ENCODE data around the gene SSB.
"Not testable (repeated sequence)": the region's sequence is repeated elsewhere in the genome, so short reads cannot be mapped to it uniquely, and the experiment has no call there.

SSB gene

DNA sequence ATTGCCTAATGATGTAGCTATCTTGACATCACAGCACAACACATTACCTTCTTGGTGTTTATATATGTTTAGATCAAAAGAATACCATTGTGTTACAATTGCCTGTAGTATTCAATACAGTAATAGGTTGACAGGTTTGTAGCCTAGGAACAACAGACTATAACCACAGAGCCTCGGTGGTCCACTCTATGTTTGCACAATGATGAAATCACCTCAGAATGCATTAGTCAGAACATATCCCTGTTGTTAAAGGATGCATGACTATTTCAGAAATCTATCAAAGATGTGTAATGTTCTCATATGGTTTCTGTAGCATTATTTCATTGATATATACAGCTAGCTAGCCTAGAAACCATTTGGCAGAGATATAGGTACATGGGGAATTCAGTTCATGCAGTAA, 17.2 kb downstream of the SSB start:
- no peak overlapping the region for H3K27ac ChIP-seq
- no peak for TF ChIP-seq ZFX (IDR thresholded peaks at IDR 0.05)
- TF ChIP-seq, protein P1, sequence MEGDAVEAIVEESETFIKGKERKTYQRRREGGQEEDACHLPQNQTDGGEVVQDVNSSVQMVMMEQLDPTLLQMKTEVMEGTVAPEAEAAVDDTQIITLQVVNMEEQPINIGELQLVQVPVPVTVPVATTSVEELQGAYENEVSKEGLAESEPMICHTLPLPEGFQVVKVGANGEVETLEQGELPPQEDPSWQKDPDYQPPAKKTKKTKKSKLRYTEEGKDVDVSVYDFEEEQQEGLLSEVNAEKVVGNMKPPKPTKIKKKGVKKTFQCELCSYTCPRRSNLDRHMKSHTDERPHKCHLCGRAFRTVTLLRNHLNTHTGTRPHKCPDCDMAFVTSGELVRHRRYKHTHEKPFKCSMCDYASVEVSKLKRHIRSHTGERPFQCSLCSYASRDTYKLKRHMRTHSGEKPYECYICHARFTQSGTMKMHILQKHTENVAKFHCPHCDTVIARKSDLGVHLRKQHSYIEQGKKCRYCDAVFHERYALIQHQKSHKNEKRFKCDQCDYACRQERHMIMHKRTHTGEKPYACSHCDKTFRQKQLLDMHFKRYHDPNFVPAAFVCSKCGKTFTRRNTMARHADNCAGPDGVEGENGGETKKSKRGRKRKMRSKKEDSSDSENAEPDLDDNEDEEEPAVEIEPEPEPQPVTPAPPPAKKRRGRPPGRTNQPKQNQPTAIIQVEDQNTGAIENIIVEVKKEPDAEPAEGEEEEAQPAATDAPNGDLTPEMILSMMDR (conservative IDR thresholded peaks at IDR 0.05), result no peak

DNA sequence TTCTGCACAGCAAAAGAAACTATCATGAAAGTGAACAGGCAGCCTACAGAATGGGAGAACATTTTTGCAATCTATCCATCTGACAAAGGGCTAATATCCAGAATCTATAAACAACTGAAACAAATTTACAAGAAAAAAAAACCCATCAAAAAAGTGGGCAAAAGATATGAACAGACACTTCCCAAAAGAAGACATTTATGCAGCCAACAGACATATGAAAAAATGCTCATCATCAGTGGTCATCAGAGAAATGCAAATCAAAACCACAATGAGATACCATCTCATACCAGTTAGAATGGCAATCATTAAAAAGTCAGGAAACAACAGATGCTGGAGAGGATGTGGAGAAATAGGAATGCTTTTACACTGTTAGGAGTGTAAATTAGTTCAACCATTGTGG, 18.3 kb downstream of the SSB start:
- H3K27ac ChIP-seq, result not testable (repeated sequence)

DNA sequence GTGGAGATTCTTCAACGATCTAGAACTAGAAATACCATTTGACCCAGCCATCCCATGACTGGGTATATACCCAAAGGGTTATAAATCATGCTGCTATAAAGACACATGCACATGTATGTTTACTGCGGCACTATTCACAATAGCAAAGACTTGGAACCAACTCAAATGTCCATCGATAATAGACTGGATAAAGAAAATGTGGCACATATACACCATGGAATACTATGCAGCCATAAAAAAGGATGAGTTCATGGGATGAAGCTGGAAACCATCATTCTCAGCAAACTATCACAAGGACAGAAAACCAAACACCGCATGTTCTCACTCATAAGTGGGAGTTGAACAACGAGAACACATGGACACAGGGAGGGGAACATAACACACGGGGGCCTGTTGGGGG, 18.7 kb downstream of the SSB start:
- not testable (repeated sequence) for H3K27ac ChIP-seq

DNA sequence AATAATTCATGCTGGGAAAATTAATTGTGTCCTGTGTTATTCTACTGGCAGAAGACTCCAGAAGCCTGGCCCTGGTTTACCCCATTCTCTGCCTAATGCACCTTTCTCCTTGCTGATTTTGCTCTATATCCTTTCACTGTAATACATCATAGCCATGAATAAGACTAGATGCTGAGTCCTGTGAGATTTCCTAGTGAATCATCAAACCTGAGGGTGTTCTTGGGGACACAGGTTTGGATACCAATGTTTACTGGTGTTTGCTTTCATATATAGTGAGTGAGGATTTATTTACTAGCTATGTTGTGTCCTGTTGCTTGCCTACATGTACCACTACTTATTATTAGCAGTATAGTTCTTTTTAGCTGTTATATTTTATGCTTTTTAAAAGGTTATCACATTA, 19.6 kb downstream of the SSB start:
- TF ChIP-seq, protein P1 (conservative IDR thresholded peaks at IDR 0.05), result no peak
- no peak for TF ChIP-seq ZFX (IDR thresholded peaks at IDR 0.05)
- H3K27ac ChIP-seq, result no peak overlapping the region

DNA sequence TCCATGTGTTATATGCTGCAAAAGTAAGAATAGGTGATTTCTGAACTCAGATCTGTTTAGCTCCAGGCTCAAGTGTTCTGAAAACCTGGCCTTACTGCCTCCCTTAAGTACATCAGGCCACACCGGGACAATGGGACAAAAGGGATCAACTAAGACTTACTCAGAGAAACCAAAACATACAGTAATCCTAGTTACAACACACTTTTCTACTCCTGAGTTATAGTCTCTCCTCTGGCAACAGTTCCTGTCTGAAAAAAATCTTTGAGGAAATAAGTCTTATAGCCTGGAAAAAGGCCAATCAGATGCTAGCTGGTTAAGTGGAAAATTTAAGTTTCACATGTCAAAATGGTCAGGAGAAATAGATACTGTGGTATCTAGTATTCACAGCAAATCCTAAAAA, 20.4 kb downstream of the SSB start:
- TF ChIP-seq, protein P1 (conservative IDR thresholded peaks at IDR 0.05), result no peak
- TF ChIP-seq ZFX (IDR thresholded peaks at IDR 0.05), result no peak
- H3K27ac ChIP-seq, result no peak overlapping the region

DNA sequence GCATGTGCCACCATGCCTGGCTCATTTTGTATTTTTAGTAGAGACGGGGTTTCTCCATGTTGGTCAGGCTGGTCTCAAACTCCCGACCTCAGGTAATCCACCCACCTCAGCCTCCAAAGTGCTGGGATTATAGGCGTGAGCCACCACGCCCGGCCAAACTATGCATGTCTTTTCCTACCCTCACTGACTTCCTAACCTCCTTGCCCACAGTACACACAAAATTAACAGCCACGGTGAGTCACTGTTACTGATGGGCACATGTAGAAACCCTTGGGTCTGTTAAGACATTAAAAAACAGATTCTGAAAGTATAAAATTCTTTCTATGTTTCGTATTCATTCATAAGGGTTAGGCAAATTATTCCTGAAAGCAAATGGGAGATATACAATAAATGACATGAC, 21.4 kb downstream of the SSB start:
- not testable (repeated sequence) for H3K27ac ChIP-seq

DNA sequence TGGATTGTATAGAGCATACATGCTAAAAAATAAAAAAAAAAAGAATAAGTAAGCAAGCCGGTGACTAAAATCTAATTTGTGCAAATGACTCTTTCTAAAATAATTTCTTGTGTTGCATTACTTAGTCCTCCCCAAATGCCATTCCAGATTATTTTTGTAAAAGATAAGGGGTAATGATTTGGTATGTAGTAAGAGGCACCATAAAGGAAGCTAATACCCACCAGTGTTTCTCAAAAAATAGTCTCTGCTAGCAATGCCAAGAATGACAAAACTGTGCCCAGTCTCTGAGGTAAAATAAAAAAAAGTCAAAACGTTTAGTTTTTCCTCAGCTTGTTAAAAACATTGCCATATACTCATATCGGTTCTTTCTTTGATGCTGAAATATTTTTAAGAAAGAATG, 23.4 kb downstream of the SSB start:
- no peak overlapping the region for H3K27ac ChIP-seq
- TF ChIP-seq, protein P1 (conservative IDR thresholded peaks at IDR 0.05), result no peak
- no peak for TF ChIP-seq ZFX (IDR thresholded peaks at IDR 0.05)

DNA sequence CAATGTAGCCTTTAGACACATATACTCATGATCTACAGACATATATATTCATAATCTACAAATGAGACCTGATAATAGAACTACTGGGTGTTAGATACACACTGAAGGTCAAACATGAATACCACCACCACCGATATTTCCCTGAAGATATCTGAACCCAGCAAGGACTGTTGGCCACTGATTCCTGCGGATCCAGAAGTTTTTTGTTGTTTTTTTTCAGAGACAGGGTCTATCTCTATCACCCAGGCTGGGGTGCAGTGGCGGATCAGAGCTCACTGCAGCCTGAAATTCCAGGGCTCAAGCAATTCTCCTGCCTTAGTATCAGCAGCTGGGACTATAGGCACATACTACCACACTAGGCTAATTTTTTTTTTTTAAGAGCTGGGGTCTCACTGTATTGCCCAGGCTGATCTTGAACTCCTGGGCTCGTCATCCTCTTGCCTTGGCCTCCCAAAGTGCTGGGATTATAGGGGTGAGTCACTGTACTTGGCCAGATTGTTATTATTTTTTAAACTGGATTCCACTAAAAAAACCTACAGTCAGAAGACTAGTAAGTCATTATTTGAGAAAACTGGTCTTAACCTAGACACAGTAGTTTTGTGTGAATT, 24.2 kb downstream of the SSB start:
- no peak overlapping the region for H3K27ac ChIP-seq
- TF ChIP-seq ZFX (IDR thresholded peaks at IDR 0.05), result no peak
- TF ChIP-seq, protein P1 (conservative IDR thresholded peaks at IDR 0.05), result no peak

DNA sequence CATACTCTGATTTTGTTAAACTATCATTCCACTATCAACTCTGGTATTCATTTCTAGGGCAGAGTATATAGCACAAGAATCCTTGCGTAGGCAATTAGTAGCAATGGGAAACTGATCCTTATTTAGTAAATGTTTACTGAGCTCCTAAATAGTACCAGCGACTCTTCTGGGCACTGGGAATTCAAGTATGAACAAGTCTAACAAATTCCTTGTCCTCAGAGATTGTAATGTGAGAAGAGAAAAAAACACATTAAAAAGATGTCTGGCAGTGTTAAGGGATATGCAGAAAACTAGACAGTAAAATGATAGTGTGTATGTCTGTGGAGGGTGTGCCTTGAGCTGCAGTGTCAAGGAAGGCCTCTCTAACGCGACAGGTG, 25.3 kb downstream of the SSB start:
- TF ChIP-seq ZFX (IDR thresholded peaks at IDR 0.05), result no peak
- TF ChIP-seq, protein P1 (conservative IDR thresholded peaks at IDR 0.05), result no peak
- peak overlapping the region; percentile 74 for H3K27ac ChIP-seq
